ENCODE data around the gene MZB1. TPM values are rescaled to one million over a fixed set of nuclear protein-coding genes. Genes with fewer than 3 reads are reported as not detected.

Gene MZB1
- total and polyA plus RNA-seq, 2 of the 8 experiments (the other 6 are each of a cell fraction or from before 2014, with no cell fraction given) = 0.39 to 0.47 TPM

- TF ChIP-seq, protein P1, sequence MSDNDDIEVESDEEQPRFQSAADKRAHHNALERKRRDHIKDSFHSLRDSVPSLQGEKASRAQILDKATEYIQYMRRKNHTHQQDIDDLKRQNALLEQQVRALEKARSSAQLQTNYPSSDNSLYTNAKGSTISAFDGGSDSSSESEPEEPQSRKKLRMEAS (IDR thresholded peaks at IDR 0.05) = peak; percentile 73
- no peak for TF ChIP-seq CBX8 (IDR thresholded peaks at IDR 0.05; ENCODE audit: borderline replicate concordance, low read depth, low read length)
- TF ChIP-seq NRF1 (IDR thresholded peaks at IDR 0.05; ENCODE audit: low read depth, low read length) = no peak
Measured at GRCh38 chr5:139392678-139393496, 3.2 kb upstream of the MZB1 start (continued).
